ENCODE measurements around the gene FAM163B. TPM values are rescaled to one million over a fixed set of nuclear protein-coding genes. Genes with fewer than 3 reads are reported as not detected.

FAM163B gene
- total RNA-seq, 2 donors from 2014 or later = not detected

- Histone ChIP-seq H3K4me1 (ENCODE audit: control insufficient read depth in 1 of 2, low read depth in 2 of 2) (no peaks in the 10 kb centered on the region), H3K4me3 (no peak overlapping the region), H3K36me3 (no peaks in the 10 kb centered on the region), H3K9me3 (no peaks in the 10 kb centered on the region), H3K27ac (no peak overlapping the region), H3K27me3 (replicated peaks; ENCODE audit: insufficient read depth) (no peaks in the 10 kb centered on the region)
- DNase-seq (ENCODE audit: low spot score) = no peak
- no peak for ATAC-seq (ENCODE audit: insufficient number of reproducible peaks, low FRiP score, low read depth)
- TF ChIP-seq CTCF (IDR thresholded peaks at IDR 0.05) = no peak
These were observed 2.9 kb upstream of the FAM163B start for GRCh38 chr9:133612051-133612450.

GRCh38 chr9:133610845-133611244 is 1.7 kb upstream of the FAM163B start:
- no peaks in the 10 kb centered on the region for H3K36me3 ChIP-seq
- DNase-seq (ENCODE audit: low spot score) (no peak), ATAC-seq (ENCODE audit: insufficient number of reproducible peaks, low FRiP score, low read depth) (no peak)
- H3K27me3 ChIP-seq (replicated peaks; ENCODE audit: insufficient read depth) = no peaks in the 10 kb centered on the region
- H3K9me3 ChIP-seq = no peaks in the 10 kb centered on the region
- no peak overlapping the region for H3K27ac ChIP-seq
- no peak overlapping the region for H3K4me3 ChIP-seq
- H3K4me1 ChIP-seq (ENCODE audit: control insufficient read depth in 1 of 2, low read depth in 2 of 2) = no peaks in the 10 kb centered on the region
- no peak for TF ChIP-seq CTCF (IDR thresholded peaks at IDR 0.05)

GRCh38 chr9:133608889-133609288 is 300 bp downstream of the FAM163B start:
- Histone ChIP-seq H3K27ac (no peak overlapping the region), H3K27me3 (replicated peaks; ENCODE audit: insufficient read depth) (no peaks in the 10 kb centered on the region), H3K36me3 (no peaks in the 10 kb centered on the region), H3K4me1 (ENCODE audit: control insufficient read depth in 1 of 2, low read depth in 2 of 2) (no peaks in the 10 kb centered on the region), H3K4me3 (no peak overlapping the region), H3K9me3 (no peaks in the 10 kb centered on the region)
- no peak for DNase-seq (ENCODE audit: low spot score)
- no peak for ATAC-seq (ENCODE audit: insufficient number of reproducible peaks, low FRiP score, low read depth)
- TF ChIP-seq CTCF (IDR thresholded peaks at IDR 0.05) = no peak

- no peak overlapping the region for H3K4me3 ChIP-seq
- H3K4me1 ChIP-seq (ENCODE audit: control insufficient read depth in 1 of 2, low read depth in 2 of 2) = no peaks in the 10 kb centered on the region
- H3K27me3 ChIP-seq (replicated peaks; ENCODE audit: insufficient read depth) = no peaks in the 10 kb centered on the region
- H3K27ac ChIP-seq = no peak overlapping the region
- no peaks in the 10 kb centered on the region for H3K36me3 ChIP-seq
- DNase-seq (ENCODE audit: low spot score) (no peak), ATAC-seq (ENCODE audit: insufficient number of reproducible peaks, low FRiP score, low read depth) (no peak)
- TF ChIP-seq CTCF (IDR thresholded peaks at IDR 0.05) = no peak
- no peaks in the 10 kb centered on the region for H3K9me3 ChIP-seq
These were observed 807 bp downstream of the FAM163B start for GRCh38 chr9:133608382-133608781.

- no peaks in the 10 kb centered on the region for H3K36me3 ChIP-seq
- H3K27me3 ChIP-seq (replicated peaks; ENCODE audit: insufficient read depth) = no peaks in the 10 kb centered on the region
- no peaks in the 10 kb centered on the region for H3K9me3 ChIP-seq
- TF ChIP-seq CTCF (IDR thresholded peaks at IDR 0.05) = no peak
- H3K27ac ChIP-seq = no peak overlapping the region
- DNase-seq (ENCODE audit: low spot score) (no peak), ATAC-seq (ENCODE audit: insufficient number of reproducible peaks, low FRiP score, low read depth) (no peak)
- no peaks in the 10 kb centered on the region for H3K4me1 ChIP-seq (ENCODE audit: control insufficient read depth in 1 of 2, low read depth in 2 of 2)
- no peak overlapping the region for H3K4me3 ChIP-seq
These were observed 1.2 kb downstream of the FAM163B start for GRCh38 chr9:133607976-133608375.
